GM23338 (cell line): ENCODE measurements around the gene VCL. TPM values are rescaled to one million over a fixed set of nuclear protein-coding genes. Genes with fewer than 3 reads are reported as not detected.

Experiments
- ATAC-seq: fragments of 200-7000 bp; cut with Tn5 transposase; 3 replicates; pipeline ENCODE4 v1.9.1; 2020
- DNase-seq: peaks from one replicate; pipeline ENCODE4 v3.0.0-alpha.2; 2015; ENCODE audit warnings: low spot score
- H2AFZ ChIP-seq: fragments of 200-600 bp; sonication (generic); 2 replicates; pipeline ENCODE4 v1.8.0; 2016; ENCODE audit warnings: antibody characterized with exemption, mild to moderate bottlenecking, moderate library complexity
- H3F3A ChIP-seq: fragments of 200-600 bp; sonication (generic); replicated peaks from 2 replicates; pipeline ENCODE4 v1.8.0; 2017; ENCODE audit warnings: antibody characterized with exemption, mixed run types, low read depth
- H3K27ac ChIP-seq: fragments of 200-600 bp; sonication (generic); 2 replicates; pipeline ENCODE4 v1.6.1; 2016; ENCODE audit warnings: low read depth
- H3K27me3 ChIP-seq: fragments of 200-600 bp; sonication (generic); 2 replicates; pipeline ENCODE4 v1.8.0; 2016; ENCODE audit warnings: mild to moderate bottlenecking, mixed run types, moderate library complexity; ENCODE audit not compliant: insufficient read depth
- H3K36me3 ChIP-seq: fragments of 200-600 bp; sonication (generic); 2 replicates; pipeline ENCODE4 v1.8.0; 2016; ENCODE audit warnings: mild to moderate bottlenecking; ENCODE audit not compliant: insufficient read depth
- H3K4me1 ChIP-seq: fragments of 200-600 bp; sonication (generic); 2 replicates; pipeline ENCODE4 v1.8.0; 2016; ENCODE audit warnings: mild to moderate bottlenecking, moderate library complexity; ENCODE audit not compliant: insufficient read depth
- H3K4me2 ChIP-seq: fragments of 200-600 bp; sonication (generic); 2 replicates; pipeline ENCODE4 v1.7.1; 2017; ENCODE audit warnings: mixed run types
- H3K4me3 ChIP-seq: fragments of 200-600 bp; sonication (generic); 2 replicates; pipeline ENCODE4 v1.6.1; 2016; ENCODE audit warnings: mixed run types
- H3K79me2 ChIP-seq: fragments of 200-600 bp; sonication (generic); replicated peaks from 2 replicates; pipeline ENCODE4 v1.8.0; 2017; ENCODE audit warnings: mild to moderate bottlenecking; ENCODE audit not compliant: insufficient read depth
- H3K9me2 ChIP-seq: fragments of 200-600 bp; sonication (generic); 2 replicates; pipeline ENCODE4 v1.8.0; 2017; ENCODE audit not compliant: insufficient read depth
- H4K20me1 ChIP-seq: fragments of 200-600 bp; sonication (generic); replicated peaks from 2 replicates; pipeline ENCODE4 v1.8.0; 2017; ENCODE audit warnings: mild to moderate bottlenecking; ENCODE audit not compliant: insufficient read depth
- H3K27ac Mint-ChIP-seq: 2 replicates; pipeline ENCODE4 v1.8.0; 2020; ENCODE audit warnings: inconsistent platforms, mild to moderate bottlenecking, moderate library complexity, mixed read lengths
- H3K27me3 Mint-ChIP-seq: 3 replicates; pipeline ENCODE4 v1.8.0; 2022; ENCODE audit warnings: low read depth, mild to moderate bottlenecking, moderate library complexity, mixed read lengths, inconsistent platforms; ENCODE audit not compliant: insufficient read depth, poor library complexity
- H3K36me3 Mint-ChIP-seq: 3 replicates; pipeline ENCODE4 v1.8.0; 2021; ENCODE audit warnings: low read depth, mild to moderate bottlenecking, inconsistent platforms, moderate library complexity, mixed read lengths
- H3K4me1 Mint-ChIP-seq: 3 replicates; pipeline ENCODE4 v1.8.0; 2020; ENCODE audit warnings: mild to moderate bottlenecking, inconsistent platforms, mixed read lengths
- H3K4me3 Mint-ChIP-seq: 3 replicates; pipeline ENCODE4 v1.8.0; 2021; ENCODE audit warnings: moderate library complexity, mild to moderate bottlenecking, inconsistent platforms, mixed read lengths
- H3K9me3 Mint-ChIP-seq: 3 replicates; pipeline ENCODE4 v1.8.0; 2020; ENCODE audit warnings: moderate library complexity, mild to moderate bottlenecking, inconsistent platforms, mixed read lengths
- CREB1 ChIP-seq: fragments of 250-450 bp; sonication (Bioruptor Pico); IDR thresholded peaks from 2 replicates; pipeline ENCODE4 v1.5.0; 2020; ENCODE audit warnings: low read depth, mild to moderate bottlenecking, moderate library complexity
- EZH2 ChIP-seq: fragments of 200-600 bp; sonication (generic); IDR thresholded peaks from one replicate; pipeline ENCODE4 v1.8.0; 2017; ENCODE audit warnings: antibody characterized with exemption, mild to moderate bottlenecking, low read depth; ENCODE audit not compliant: unreplicated experiment
- EZH2phosphoT487 ChIP-seq: fragments of 200-600 bp; sonication (generic); IDR thresholded peaks from one replicate; pipeline ENCODE4 v1.8.1; 2018; ENCODE audit warnings: antibody characterized with exemption; ENCODE audit not compliant: unreplicated experiment
- NANOG ChIP-seq: IDR thresholded peaks from 2 replicates; pipeline ENCODE4 v1.6.1; 2016; ENCODE audit warnings: antibody characterized with exemption, borderline replicate concordance
- ZNF331 ChIP-seq: fragments of 250-450 bp; sonication (Bioruptor Pico); IDR thresholded peaks from 2 replicates; pipeline ENCODE4 v1.5.0; 2020; ENCODE audit warnings: low read depth, mild to moderate bottlenecking, moderate library complexity
- polyA plus RNA-seq: library from polyadenylated mRNA; unstranded; fragments of >200 nt; fragmentation: Nextera tagmentation; extraction: Ambion mirVana; gene quantifications from 2 replicates; pipeline ENCODE4 v1.2.1, GENCODE V29; 2016
- total RNA-seq: library from RNA; depleted of rRNA; stranded (reverse); fragments of >200 nt; shearing (Covaris generic); gene quantifications from 2 replicates; pipeline ENCODE4 v1.2.3, GENCODE V29; 2014
- TF ChIP-seq, protein P1 (sequence below), 2 experiments: fragments of 200-600 bp in 1 of 2; sonication (generic) in 1 of 2; conservative IDR thresholded peaks; 2 replicates each; pipeline versions ENCODE4 v1.5.1 to v1.6.1; 2016 to 2017; ENCODE audit warnings: antibody characterized with exemption in 2 of 2, low read depth in 2 of 2, mild to moderate bottlenecking in 2 of 2, moderate library complexity in 1 of 2
- TF ChIP-seq, protein P2 (sequence below): fragments of 250-450 bp; sonication (Bioruptor Pico); IDR thresholded peaks from 2 replicates; pipeline ENCODE4 v1.5.0; 2020; ENCODE audit warnings: mild to moderate bottlenecking, moderate library complexity

VCL gene
- total and polyA plus RNA-seq, 2 experiments from 2014 or later, result 60.7 to 254 TPM

DNA sequence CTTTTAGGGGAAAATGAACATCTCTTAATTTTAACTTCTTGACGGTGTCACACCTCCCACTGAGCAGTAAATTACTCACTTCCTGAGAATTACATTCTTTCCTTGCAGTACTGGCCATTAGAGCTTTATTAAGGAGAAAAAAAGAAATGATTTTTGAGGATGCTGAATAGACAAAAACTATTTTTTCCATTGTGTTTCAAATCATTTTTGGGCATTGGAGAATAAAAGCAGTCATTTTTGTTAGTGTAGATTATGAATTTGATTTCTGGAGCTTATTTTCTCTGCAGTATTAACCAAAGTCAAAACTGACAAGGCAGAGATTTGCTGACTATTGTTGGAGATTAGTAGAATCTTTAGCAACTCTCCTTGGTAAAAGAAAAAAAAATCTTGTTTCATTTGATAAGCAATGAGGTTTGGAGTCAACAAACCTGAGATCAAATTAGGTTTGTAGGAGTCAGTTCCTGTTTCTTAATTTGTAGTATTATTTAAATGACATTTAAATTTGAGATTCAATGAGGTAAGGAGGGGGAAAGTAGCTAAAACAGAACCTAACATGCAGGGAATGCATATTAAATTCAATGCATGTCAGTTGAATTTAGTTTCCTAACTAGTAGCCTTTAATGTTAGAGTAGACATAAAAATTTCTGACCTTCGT is 82.1 kb downstream of the VCL start:
- H3K27me3 ChIP-seq, result no peaks in the 10 kb centered on the region
- no peaks in the 10 kb centered on the region for H3K27me3 Mint-ChIP-seq
- TF ChIP-seq ZNF331, result no peak
- TF ChIP-seq NANOG, result peak; percentile 85; the same call in 1 of the 2 replicates
- no peak for TF ChIP-seq EZH2
- no peaks in the 10 kb centered on the region for H3F3A ChIP-seq
- peak overlapping the region; percentile 58 for H3K4me3 Mint-ChIP-seq
- peaks cover 26% of the 10 kb centered on the region for H3K79me2 ChIP-seq
- peaks cover 51% of the 10 kb centered on the region for H3K4me1 ChIP-seq
- peak overlapping the region; percentile 34 for H3K4me2 ChIP-seq
- H3K36me3 Mint-ChIP-seq, result peaks cover 53% of the 10 kb centered on the region
- DNase-seq (peak; percentile 54), ATAC-seq (no peak)
- peaks cover 4% of the 10 kb centered on the region; the same call in 1 of the 2 replicates for H3K36me3 ChIP-seq
- peak overlapping the region; percentile 4 for H3K4me3 ChIP-seq
- no peak overlapping the region for H2AFZ ChIP-seq
- peaks cover 56% of the 10 kb centered on the region for H3K4me1 Mint-ChIP-seq
- peak overlapping the region; percentile 89 for H3K27ac Mint-ChIP-seq
- H3K9me2 ChIP-seq, result no peaks in the 10 kb centered on the region
- peak overlapping the region; percentile 83 for H3K27ac ChIP-seq
- H3K9me3 Mint-ChIP-seq, result no peaks in the 10 kb centered on the region
- H4K20me1 ChIP-seq, result no peaks in the 10 kb centered on the region

DNA sequence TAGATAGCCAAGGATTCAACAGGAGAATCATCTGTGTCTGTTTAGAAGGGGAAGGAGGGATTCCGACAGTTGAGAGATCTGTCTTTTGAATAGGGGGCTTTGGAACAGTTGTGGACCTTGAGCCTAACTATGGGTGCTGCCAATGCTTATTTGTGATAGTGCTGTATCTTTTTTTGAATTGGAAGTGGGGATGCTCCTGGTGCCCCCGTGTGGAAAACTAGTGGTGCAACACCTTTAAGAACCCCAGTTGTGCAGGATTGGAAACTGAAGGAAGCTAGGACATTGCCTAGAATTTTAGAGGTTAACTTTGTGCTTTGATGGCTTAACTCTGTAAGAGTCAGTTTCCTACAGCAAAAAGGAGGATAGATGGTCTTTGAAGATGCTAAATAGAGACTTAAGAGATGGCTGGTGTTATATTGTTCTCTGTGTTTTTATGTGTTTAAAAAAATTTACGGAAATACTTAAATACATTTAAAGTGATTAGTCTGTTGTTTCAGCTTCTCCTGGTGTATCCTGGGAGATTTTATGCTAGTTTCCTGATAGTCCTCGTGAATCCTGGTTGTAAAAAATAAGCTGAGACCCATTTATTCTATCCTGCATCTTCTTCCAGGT is 83.4 kb downstream of the VCL start:
- H2AFZ ChIP-seq, result no peak overlapping the region
- H4K20me1 ChIP-seq, result no peaks in the 10 kb centered on the region
- H3K9me2 ChIP-seq, result no peaks in the 10 kb centered on the region
- TF ChIP-seq CREB1 (CRISPR knock-in tag) (no peak), EZH2phosphoT487 (no peak)
- TF ChIP-seq, protein P1, sequence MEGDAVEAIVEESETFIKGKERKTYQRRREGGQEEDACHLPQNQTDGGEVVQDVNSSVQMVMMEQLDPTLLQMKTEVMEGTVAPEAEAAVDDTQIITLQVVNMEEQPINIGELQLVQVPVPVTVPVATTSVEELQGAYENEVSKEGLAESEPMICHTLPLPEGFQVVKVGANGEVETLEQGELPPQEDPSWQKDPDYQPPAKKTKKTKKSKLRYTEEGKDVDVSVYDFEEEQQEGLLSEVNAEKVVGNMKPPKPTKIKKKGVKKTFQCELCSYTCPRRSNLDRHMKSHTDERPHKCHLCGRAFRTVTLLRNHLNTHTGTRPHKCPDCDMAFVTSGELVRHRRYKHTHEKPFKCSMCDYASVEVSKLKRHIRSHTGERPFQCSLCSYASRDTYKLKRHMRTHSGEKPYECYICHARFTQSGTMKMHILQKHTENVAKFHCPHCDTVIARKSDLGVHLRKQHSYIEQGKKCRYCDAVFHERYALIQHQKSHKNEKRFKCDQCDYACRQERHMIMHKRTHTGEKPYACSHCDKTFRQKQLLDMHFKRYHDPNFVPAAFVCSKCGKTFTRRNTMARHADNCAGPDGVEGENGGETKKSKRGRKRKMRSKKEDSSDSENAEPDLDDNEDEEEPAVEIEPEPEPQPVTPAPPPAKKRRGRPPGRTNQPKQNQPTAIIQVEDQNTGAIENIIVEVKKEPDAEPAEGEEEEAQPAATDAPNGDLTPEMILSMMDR (conservative IDR thresholded peaks at IDR 0.05; ENCODE audit: low read depth in 2 of 2), result peak; percentile 75 to 76
- TF ChIP-seq, protein P2, sequence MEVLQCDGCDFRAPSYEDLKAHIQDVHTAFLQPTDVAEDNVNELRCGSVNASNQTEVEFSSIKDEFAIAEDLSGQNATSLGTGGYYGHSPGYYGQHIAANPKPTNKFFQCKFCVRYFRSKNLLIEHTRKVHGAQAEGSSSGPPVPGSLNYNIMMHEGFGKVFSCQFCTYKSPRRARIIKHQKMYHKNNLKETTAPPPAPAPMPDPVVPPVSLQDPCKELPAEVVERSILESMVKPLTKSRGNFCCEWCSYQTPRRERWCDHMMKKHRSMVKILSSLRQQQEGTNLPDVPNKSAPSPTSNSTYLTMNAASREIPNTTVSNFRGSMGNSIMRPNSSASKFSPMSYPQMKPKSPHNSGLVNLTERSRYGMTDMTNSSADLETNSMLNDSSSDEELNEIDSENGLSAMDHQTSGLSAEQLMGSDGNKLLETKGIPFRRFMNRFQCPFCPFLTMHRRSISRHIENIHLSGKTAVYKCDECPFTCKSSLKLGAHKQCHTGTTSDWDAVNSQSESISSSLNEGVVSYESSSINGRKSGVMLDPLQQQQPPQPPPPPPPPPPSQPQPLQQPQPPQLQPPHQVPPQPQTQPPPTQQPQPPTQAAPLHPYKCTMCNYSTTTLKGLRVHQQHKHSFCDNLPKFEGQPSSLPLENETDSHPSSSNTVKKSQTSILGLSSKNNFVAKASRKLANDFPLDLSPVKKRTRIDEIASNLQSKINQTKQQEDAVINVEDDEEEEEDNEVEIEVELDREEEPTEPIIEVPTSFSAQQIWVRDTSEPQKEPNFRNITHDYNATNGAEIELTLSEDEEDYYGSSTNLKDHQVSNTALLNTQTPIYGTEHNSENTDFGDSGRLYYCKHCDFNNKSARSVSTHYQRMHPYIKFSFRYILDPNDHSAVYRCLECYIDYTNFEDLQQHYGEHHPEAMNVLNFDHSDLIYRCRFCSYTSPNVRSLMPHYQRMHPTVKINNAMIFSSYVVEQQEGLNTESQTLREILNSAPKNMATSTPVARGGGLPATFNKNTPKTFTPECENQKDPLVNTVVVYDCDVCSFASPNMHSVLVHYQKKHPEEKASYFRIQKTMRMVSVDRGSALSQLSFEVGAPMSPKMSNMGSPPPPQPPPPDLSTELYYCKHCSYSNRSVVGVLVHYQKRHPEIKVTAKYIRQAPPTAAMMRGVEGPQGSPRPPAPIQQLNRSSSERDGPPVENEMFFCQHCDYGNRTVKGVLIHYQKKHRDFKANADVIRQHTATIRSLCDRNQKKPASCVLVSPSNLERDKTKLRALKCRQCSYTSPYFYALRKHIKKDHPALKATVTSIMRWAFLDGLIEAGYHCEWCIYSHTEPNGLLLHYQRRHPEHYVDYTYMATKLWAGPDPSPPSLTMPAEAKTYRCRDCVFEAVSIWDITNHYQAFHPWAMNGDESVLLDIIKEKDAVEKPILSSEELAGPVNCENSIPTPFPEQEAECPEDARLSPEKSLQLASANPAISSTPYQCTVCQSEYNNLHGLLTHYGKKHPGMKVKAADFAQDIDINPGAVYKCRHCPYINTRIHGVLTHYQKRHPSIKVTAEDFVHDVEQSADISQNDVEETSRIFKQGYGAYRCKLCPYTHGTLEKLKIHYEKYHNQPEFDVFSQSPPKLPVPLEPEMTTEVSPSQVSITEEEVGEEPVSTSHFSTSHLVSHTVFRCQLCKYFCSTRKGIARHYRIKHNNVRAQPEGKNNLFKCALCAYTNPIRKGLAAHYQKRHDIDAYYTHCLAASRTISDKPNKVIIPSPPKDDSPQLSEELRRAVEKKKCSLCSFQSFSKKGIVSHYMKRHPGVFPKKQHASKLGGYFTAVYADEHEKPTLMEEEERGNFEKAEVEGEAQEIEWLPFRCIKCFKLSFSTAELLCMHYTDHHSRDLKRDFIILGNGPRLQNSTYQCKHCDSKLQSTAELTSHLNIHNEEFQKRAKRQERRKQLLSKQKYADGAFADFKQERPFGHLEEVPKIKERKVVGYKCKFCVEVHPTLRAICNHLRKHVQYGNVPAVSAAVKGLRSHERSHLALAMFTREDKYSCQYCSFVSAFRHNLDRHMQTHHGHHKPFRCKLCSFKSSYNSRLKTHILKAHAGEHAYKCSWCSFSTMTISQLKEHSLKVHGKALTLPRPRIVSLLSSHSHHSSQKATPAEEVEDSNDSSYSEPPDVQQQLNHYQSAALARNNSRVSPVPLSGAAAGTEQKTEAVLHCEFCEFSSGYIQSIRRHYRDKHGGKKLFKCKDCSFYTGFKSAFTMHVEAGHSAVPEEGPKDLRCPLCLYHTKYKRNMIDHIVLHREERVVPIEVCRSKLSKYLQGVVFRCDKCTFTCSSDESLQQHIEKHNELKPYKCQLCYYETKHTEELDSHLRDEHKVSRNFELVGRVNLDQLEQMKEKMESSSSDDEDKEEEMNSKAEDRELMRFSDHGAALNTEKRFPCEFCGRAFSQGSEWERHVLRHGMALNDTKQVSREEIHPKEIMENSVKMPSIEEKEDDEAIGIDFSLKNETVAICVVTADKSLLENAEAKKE, result no peak
- no peaks in the 10 kb centered on the region for H3K27me3 ChIP-seq
- Mint-ChIP-seq H3K27ac (peak overlapping the region; percentile 80), H3K4me3 (peak overlapping the region; percentile 25; the same call in 2 of the 3 replicates), H3K36me3 (peaks cover 58% of the 10 kb centered on the region), H3K27me3 (peaks cover 3% of the 10 kb centered on the region), H3K4me1 (peaks cover 47% of the 10 kb centered on the region), H3K9me3 (no peaks in the 10 kb centered on the region)
- H3K79me2 ChIP-seq, result peaks cover 27% of the 10 kb centered on the region
- H3K4me2 ChIP-seq, result peak overlapping the region; percentile 34; the same call in 1 of the 2 replicates
- peaks cover 47% of the 10 kb centered on the region for H3K4me1 ChIP-seq
- peaks cover 8% of the 10 kb centered on the region; the same call in 1 of the 2 replicates for H3K36me3 ChIP-seq
- H3K4me3 ChIP-seq, result no peak overlapping the region
- peak overlapping the region; percentile 5 for H3K27ac ChIP-seq
- 0 out of 2 replicates have a peak, but pooled peaks cover 5% of the 10 kb centered on the region for H3F3A ChIP-seq
- peak; percentile 78 for ATAC-seq
- peak; percentile 75 for DNase-seq
